ENCODE measurements around the gene KLHL40. TPM values are rescaled to one million over a fixed set of nuclear protein-coding genes. Genes with fewer than 3 reads are reported as not detected.

KLHL40 gene
- total RNA-seq, 1 experiment from 2014 or later, result not detected

DNA sequence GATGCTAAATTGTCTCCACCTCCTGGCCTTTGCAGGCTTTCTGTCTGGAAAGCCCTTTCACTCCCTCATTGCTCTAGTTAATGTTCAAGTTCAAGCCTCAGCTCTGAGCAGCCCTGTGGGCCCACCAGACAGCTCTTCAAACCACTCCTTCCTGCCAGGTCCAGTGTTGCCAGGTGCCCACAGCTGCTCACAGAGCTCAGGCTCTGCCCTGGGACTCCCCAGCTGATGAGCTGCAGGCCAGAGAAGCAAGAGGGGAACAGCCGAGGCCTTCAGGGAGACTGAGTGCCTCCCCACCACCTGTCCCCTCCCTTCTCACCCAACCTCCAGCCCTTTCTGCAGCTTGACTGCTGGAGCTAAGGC lies 33.1 kb upstream of the KLHL40 start:
- TF ChIP-seq, protein P1, sequence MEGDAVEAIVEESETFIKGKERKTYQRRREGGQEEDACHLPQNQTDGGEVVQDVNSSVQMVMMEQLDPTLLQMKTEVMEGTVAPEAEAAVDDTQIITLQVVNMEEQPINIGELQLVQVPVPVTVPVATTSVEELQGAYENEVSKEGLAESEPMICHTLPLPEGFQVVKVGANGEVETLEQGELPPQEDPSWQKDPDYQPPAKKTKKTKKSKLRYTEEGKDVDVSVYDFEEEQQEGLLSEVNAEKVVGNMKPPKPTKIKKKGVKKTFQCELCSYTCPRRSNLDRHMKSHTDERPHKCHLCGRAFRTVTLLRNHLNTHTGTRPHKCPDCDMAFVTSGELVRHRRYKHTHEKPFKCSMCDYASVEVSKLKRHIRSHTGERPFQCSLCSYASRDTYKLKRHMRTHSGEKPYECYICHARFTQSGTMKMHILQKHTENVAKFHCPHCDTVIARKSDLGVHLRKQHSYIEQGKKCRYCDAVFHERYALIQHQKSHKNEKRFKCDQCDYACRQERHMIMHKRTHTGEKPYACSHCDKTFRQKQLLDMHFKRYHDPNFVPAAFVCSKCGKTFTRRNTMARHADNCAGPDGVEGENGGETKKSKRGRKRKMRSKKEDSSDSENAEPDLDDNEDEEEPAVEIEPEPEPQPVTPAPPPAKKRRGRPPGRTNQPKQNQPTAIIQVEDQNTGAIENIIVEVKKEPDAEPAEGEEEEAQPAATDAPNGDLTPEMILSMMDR (conservative IDR thresholded peaks at IDR 0.05; ENCODE audit: low read depth, low read length), result no peak
- no peak for TF ChIP-seq EZH2 (IDR thresholded peaks at IDR 0.05; ENCODE audit: borderline replicate concordance, low read depth, low read length, poor library complexity, severe bottlenecking)
- H3K4me1 ChIP-seq (ENCODE audit: insufficient read depth, low read length, poor library complexity, severe bottlenecking), result no peaks in the 10 kb centered on the region
- H3K27ac ChIP-seq (ENCODE audit: low read depth, low read length, poor library complexity, severe bottlenecking), result no peak overlapping the region
- CTCF ChIA-PET, result no interaction called here
- intact Hi-C loops (cut with micrococcal nuclease; ENCODE audit: unreplicated experiment), result no loop called here
- no peak for DNase-seq (ENCODE audit: low spot score)
- no peaks in the 10 kb centered on the region for H3K27me3 ChIP-seq (replicated peaks; ENCODE audit: insufficient read depth, low read depth, low read length, poor library complexity)
- H3K4me3 ChIP-seq (ENCODE audit: low read depth, low read length, poor library complexity, severe bottlenecking), result no peak overlapping the region
- no peaks in the 10 kb centered on the region for H3K36me3 ChIP-seq (ENCODE audit: insufficient read depth, low read length, poor library complexity, severe bottlenecking)
- no TSS peak for BruUV-seq (replicated peaks)
- POLR2A ChIA-PET (ENCODE audit: low non-redundant PET), result no interaction called here
- H3K9me3 ChIP-seq (ENCODE audit: low read depth, low read length, poor library complexity, severe bottlenecking), result no peaks in the 10 kb centered on the region

DNA sequence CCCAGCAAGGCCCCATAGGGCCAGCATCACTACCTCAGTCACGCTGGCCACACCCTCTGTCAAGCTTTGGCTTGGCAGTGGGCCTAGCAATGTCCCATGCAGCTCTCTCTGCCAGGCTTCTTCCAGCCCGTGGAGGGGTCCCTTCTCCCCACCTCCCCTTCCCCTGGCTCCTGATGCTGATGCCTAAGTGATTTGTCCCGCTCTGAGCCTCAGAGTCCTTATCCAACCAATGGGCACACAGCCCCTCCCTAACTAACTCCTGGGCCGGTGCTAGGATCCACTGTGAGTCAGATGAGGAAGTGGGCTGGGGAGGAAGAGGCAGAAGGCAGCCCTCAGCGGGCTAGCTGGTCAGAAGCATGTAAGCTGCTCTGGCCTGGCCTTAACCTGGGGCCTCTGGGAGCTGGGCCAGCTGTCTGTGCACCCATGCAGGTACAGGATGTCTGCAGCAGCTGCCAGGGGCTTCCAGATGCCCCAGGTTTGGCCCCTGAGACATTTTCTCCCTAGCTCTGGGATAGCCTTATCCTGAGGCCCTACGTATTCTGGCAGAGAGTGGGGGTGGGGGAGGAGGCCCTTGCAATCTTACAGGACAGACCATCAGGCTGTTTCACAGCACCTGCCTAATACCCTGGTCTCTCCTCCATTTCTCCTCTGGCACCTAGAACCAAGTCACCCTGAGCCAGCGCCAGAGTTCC lies 32.6 kb upstream of the KLHL40 start:
- no TSS peak for BruUV-seq (replicated peaks)
- intact Hi-C loops (cut with micrococcal nuclease; ENCODE audit: unreplicated experiment), result no loop called here
- Histone ChIP-seq H3K4me3 (ENCODE audit: low read depth, low read length, poor library complexity, severe bottlenecking) (peak overlapping the region; percentile 58), H3K36me3 (ENCODE audit: insufficient read depth, low read length, poor library complexity, severe bottlenecking) (no peaks in the 10 kb centered on the region), H3K4me1 (ENCODE audit: insufficient read depth, low read length, poor library complexity, severe bottlenecking) (no peaks in the 10 kb centered on the region), H3K27ac (ENCODE audit: low read depth, low read length, poor library complexity, severe bottlenecking) (no peak overlapping the region), H3K9me3 (ENCODE audit: low read depth, low read length, poor library complexity, severe bottlenecking) (no peaks in the 10 kb centered on the region), H3K27me3 (replicated peaks; ENCODE audit: insufficient read depth, low read depth, low read length, poor library complexity) (no peaks in the 10 kb centered on the region)
- no peak for DNase-seq (ENCODE audit: low spot score)
- TF ChIP-seq EZH2 (IDR thresholded peaks at IDR 0.05; ENCODE audit: borderline replicate concordance, low read depth, low read length, poor library complexity, severe bottlenecking), result no peak
- TF ChIP-seq, protein P1 (conservative IDR thresholded peaks at IDR 0.05; ENCODE audit: low read depth, low read length), result no peak
- POLR2A ChIA-PET (ENCODE audit: low non-redundant PET), result no interaction called here
- CTCF ChIA-PET, result no interaction called here

DNA sequence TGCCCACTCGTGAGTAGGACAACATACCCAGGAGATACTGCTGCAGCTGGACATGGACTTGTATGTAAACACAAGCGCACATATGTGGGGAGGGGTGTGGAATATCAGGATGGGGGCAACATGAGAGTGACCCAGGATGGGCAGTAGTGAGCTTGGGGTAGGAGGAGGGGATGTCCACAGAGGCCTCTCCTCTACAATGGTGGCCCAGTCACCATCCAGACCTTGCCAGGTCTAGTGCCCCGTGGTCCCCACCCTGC lies 32.1 kb upstream of the KLHL40 start:
- no TSS peak for BruUV-seq (replicated peaks)
- no peak for DNase-seq (ENCODE audit: low spot score)
- H3K27ac ChIP-seq (ENCODE audit: low read depth, low read length, poor library complexity, severe bottlenecking), result peak overlapping the region; percentile 23
- intact Hi-C loops (cut with micrococcal nuclease; ENCODE audit: unreplicated experiment), result no loop called here
- no peaks in the 10 kb centered on the region for H3K4me1 ChIP-seq (ENCODE audit: insufficient read depth, low read length, poor library complexity, severe bottlenecking)
- H3K36me3 ChIP-seq (ENCODE audit: insufficient read depth, low read length, poor library complexity, severe bottlenecking), result no peaks in the 10 kb centered on the region
- H3K4me3 ChIP-seq (ENCODE audit: low read depth, low read length, poor library complexity, severe bottlenecking), result peak overlapping the region; percentile 58
- TF ChIP-seq, protein P1 (conservative IDR thresholded peaks at IDR 0.05; ENCODE audit: low read depth, low read length), result no peak
- no peak for TF ChIP-seq EZH2 (IDR thresholded peaks at IDR 0.05; ENCODE audit: borderline replicate concordance, low read depth, low read length, poor library complexity, severe bottlenecking)
- ChIA-PET CTCF (no interaction called here), POLR2A (ENCODE audit: low non-redundant PET) (no interaction called here)
- no peaks in the 10 kb centered on the region for H3K9me3 ChIP-seq (ENCODE audit: low read depth, low read length, poor library complexity, severe bottlenecking)
- no peaks in the 10 kb centered on the region for H3K27me3 ChIP-seq (replicated peaks; ENCODE audit: insufficient read depth, low read depth, low read length, poor library complexity)
